Measurements from ENCODE around the gene VTN. TPM values are rescaled to one million over a fixed set of nuclear protein-coding genes. Genes with fewer than 3 reads are reported as not detected.

VTN gene
- total and polyA plus RNA-seq, 11 donors = 16.9 to 120 (median 65.3) TPM

- peaks cover 0 to 36% (median 28%) of the 10 kb centered on the region in 9 donors for H3K36me3 ChIP-seq
- no peaks in the 10 kb centered on the region for H3K9me3 ChIP-seq
- peaks cover 0 to 62% (median 54%) of the 10 kb centered on the region in 12 donors for H3K4me1 ChIP-seq
- 3 to 4% (median 4%) methylated on average over 28 to 29 of the region's 29 CpGs for WGBS, 4 donors
- ATAC-seq (peak; percentile 3 to 58 (median 36)), DNase-seq (peak in 4 of 5 donors; percentile 67 to 90 (median 83))
- no peaks in the 10 kb centered on the region for H3K27me3 ChIP-seq
- intact Hi-C loops (cut with DNase I) = loop anchor here in 6 of 10 donors (1.0 to 10.0 kb wide), 6 partner anchors 17 to 619 kb away; partner anchors contain the start of genes POLDIP2 (in 4 of the 6), PHF12 (in 2 of the 6) and TMEM97 (in 2 of the 6)
- peak overlapping the region; percentile 70 to 99 (median 88) for H3K4me3 ChIP-seq
- peak in 1 of 2 donors; percentile 17 for TF ChIP-seq POLR2A (IDR thresholded peaks at IDR 0.05)
- TF ChIP-seq, protein P1, sequence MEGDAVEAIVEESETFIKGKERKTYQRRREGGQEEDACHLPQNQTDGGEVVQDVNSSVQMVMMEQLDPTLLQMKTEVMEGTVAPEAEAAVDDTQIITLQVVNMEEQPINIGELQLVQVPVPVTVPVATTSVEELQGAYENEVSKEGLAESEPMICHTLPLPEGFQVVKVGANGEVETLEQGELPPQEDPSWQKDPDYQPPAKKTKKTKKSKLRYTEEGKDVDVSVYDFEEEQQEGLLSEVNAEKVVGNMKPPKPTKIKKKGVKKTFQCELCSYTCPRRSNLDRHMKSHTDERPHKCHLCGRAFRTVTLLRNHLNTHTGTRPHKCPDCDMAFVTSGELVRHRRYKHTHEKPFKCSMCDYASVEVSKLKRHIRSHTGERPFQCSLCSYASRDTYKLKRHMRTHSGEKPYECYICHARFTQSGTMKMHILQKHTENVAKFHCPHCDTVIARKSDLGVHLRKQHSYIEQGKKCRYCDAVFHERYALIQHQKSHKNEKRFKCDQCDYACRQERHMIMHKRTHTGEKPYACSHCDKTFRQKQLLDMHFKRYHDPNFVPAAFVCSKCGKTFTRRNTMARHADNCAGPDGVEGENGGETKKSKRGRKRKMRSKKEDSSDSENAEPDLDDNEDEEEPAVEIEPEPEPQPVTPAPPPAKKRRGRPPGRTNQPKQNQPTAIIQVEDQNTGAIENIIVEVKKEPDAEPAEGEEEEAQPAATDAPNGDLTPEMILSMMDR (IDR thresholded peaks at IDR 0.05) = no peak
- H3K27ac ChIP-seq = peak overlapping the region; percentile 93 to 100 (median 98)
Observed at GRCh38 chr17:28335959-28336871, 33.9 kb downstream of the VTN start.

GRCh38 chr17:28335201-28335958, 34.7 kb downstream of the VTN start, which contains the start of the genes IFT20 and TNFAIP1:
Gene IFT20 (minus strand): TSS chr17:28335472. CDS start chr17:28331985, 3,487 bp downstream.
Gene TNFAIP1 (plus strand): TSS chr17:28335761. CDS start chr17:28339522, 3,761 bp downstream.
- WGBS, 4 donors = 0 to 2% (median 0%) methylated on average over 33 to 62 of the region's 62 CpGs
- Histone ChIP-seq H3K4me3 (peak within 1 kb of the TSS; percentile 70 to 99 (median 88)), H3K9me3 (no peaks in the 10 kb centered on the region), H3K27me3 (no peaks in the 10 kb centered on the region), H3K27ac (peak within 1 kb of the TSS; percentile 93 to 100 (median 98)), H3K36me3 (peaks cover 0 to 36% (median 28%) of the 10 kb centered on the region in 9 donors), H3K4me1 (peaks cover 0 to 60% (median 54%) of the 10 kb centered on the region in 12 donors)
- peak; percentile 99 to 100 (median 99) for DNase-seq
- intact Hi-C loops (cut with DNase I) = loop anchor here in 6 of 10 donors (1.0 to 10.0 kb wide), 6 partner anchors 16 to 619 kb away; partner anchors contain the start of genes POLDIP2 (in 3 of the 6), PHF12 (in 2 of the 6) and TMEM97 (in 2 of the 6)
- TF ChIP-seq POLR2A (IDR thresholded peaks at IDR 0.05) = peak; percentile 79 to 96
- TF ChIP-seq, protein P1 (IDR thresholded peaks at IDR 0.05) = no peak
- ATAC-seq = peak; percentile 96 to 98 (median 96)

DNA sequence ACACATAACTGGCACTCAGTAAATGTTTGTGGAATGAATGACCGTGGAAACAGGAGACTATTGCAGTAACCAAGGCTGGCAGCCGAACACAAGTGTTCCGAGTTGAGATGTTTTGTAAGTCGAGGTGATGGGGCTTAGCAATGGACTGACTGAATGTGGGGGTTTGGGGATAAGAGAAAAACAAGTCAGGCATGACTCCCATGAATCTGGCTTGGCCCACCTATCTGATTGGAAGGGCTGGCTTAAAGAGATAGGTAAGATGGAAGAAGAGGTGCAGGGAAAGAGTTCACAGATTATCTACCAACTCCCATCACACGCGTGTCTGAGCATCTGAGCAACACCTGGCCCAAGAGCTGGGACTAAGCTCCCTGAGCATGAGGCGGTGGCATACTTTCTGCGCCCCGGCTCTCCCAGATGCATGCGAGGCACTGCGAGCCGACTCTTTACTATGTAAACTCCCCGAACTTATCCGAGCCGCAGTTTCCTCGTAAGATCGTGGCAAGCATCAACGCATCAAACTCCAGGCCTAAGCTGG, 35.4 kb downstream of the VTN start:
- H3K27me3 ChIP-seq = no peaks in the 10 kb centered on the region
- H3K27ac ChIP-seq = peak overlapping the region; percentile 9 to 99 (median 97)
- WGBS, 4 donors = 9 to 10% (median 9%) methylated on average over 18 of the region's 18 CpGs
- peak overlapping the region; percentile 63 to 99 (median 86) for H3K4me3 ChIP-seq
- TF ChIP-seq POLR2A (IDR thresholded peaks at IDR 0.05) = no peak
- TF ChIP-seq, protein P1 (IDR thresholded peaks at IDR 0.05) = no peak
- no peaks in the 10 kb centered on the region for H3K9me3 ChIP-seq
- no peak for DNase-seq
- no peak for ATAC-seq
- intact Hi-C loops (cut with DNase I) = loop anchor here in 6 of 10 donors (1.0 to 10.0 kb wide), 6 partner anchors 15 to 620 kb away; partner anchors contain the start of genes POLDIP2 (in 3 of the 6), PHF12 (in 2 of the 6) and TMEM97 (in 2 of the 6)
- H3K36me3 ChIP-seq = peaks cover 0 to 36% (median 27%) of the 10 kb centered on the region in 9 donors
- H3K4me1 ChIP-seq = peaks cover 0 to 56% (median 48%) of the 10 kb centered on the region in 12 donors
